NCI-H345 (cell line): ENCODE results near the gene MTPN.

ENCODE experiments used
- DNase-seq: peaks from one replicate; lab custom pipeline; 2025; lab: John Stamatoyannopoulos, UW

The MTPN gene

GRCh38 chr7:135981958-135982646 lies 4.9 kb upstream of the MTPN start:
- no peak for DNase-seq

GRCh38 chr7:135980665-135981180 lies 3.6 kb upstream of the MTPN start:
- no peak for DNase-seq

- DNase-seq, result no peak
Measured at GRCh38 chr7:135980012-135980551, 2.9 kb upstream of the MTPN start.

GRCh38 chr7:135979471-135980011 lies 2.4 kb upstream of the MTPN start:
- no peak for DNase-seq

GRCh38 chr7:135978624-135979023 lies 1.5 kb upstream of the MTPN start:
- DNase-seq, result no peak

- DNase-seq, result no peak
Measured at GRCh38 chr7:135977742-135978066, 545 bp upstream of the MTPN start.

GRCh38 chr7:135976312-135977006 lies 700 bp downstream of the MTPN start:
- peak; percentile 42 for DNase-seq

GRCh38 chr7:135975166-135975565 lies 2.0 kb downstream of the MTPN start:
- DNase-seq, result no peak

GRCh38 chr7:135974667-135975066 lies 2.5 kb downstream of the MTPN start:
- no peak for DNase-seq

GRCh38 chr7:135971366-135971725 lies 5.8 kb downstream of the MTPN start:
- DNase-seq, result no peak

- no peak for DNase-seq
Measured at GRCh38 chr7:135970682-135971365, 6.3 kb downstream of the MTPN start.

GRCh38 chr7:135970045-135970444 lies 7.1 kb downstream of the MTPN start:
- DNase-seq, result no peak

- DNase-seq, result no peak
Measured at GRCh38 chr7:135966341-135967043, 10.7 kb downstream of the MTPN start.

GRCh38 chr7:135965602-135966001 lies 11.6 kb downstream of the MTPN start:
- DNase-seq, result no peak

- no peak for DNase-seq
Measured at GRCh38 chr7:135964791-135965190, 12.4 kb downstream of the MTPN start.

GRCh38 chr7:135964274-135964673 lies 12.9 kb downstream of the MTPN start:
- no peak for DNase-seq

- no peak for DNase-seq
Measured at GRCh38 chr7:135962802-135963201, 14.4 kb downstream of the MTPN start.

- DNase-seq, result no peak
Measured at GRCh38 chr7:135960709-135961451, 16.3 kb downstream of the MTPN start.

GRCh38 chr7:135959646-135960363 lies 17.4 kb downstream of the MTPN start:
- DNase-seq, result no peak

GRCh38 chr7:135958173-135958572 lies 19.0 kb downstream of the MTPN start:
- DNase-seq, result no peak

- no peak for DNase-seq
Measured at GRCh38 chr7:135957627-135958026, 19.5 kb downstream of the MTPN start.
